Transverse colon (tissue), 4 donors: ENCODE measurements around the gene AIP. TPM values are rescaled to one million over a fixed set of nuclear protein-coding genes. Genes with fewer than 3 reads are reported as not detected.

ENCODE experiments used
- DNase-seq: peaks from one replicate; pipeline ENCODE4 v3.0.0-alpha.2; 2019
- H3K27ac ChIP-seq, 4 donors: fragments of 200-600 bp; sonication (generic); 2 replicates each; pipeline ENCODE4 v1.5.1; 2016 to 2018; ENCODE audit warnings: inconsistent platforms in 4 of 4
- H3K27me3 ChIP-seq: fragments of 200-600 bp; sonication (generic); 2 replicates; pipeline ENCODE4 v1.5.1; 2017; ENCODE audit warnings: inconsistent platforms
- H3K36me3 ChIP-seq, 4 donors: fragments of 200-600 bp; sonication (generic); 2 replicates each; pipeline ENCODE4 v1.5.1; 2017 to 2019; ENCODE audit warnings: inconsistent platforms in 4 of 4
- H3K4me1 ChIP-seq, 4 donors: fragments of 200-600 bp; sonication (generic); 2 replicates each; pipeline ENCODE4 v1.5.1; 2017 to 2020; ENCODE audit warnings: inconsistent platforms in 4 of 4
- H3K4me3 ChIP-seq, 4 donors: fragments of 200-600 bp; sonication (generic); 1 replicate in 1 of 4; 2 replicates in 3 of 4; pipeline versions ENCODE4 v1.5.1 to v1.6.1; 2017 to 2019; ENCODE audit warnings: inconsistent platforms in 4 of 4
- H3K9me3 ChIP-seq, 2 donors: fragments of 200-600 bp; sonication (generic); 2 replicates each; pipeline ENCODE4 v1.5.1; 2017 to 2019; ENCODE audit warnings: inconsistent platforms in 2 of 2
- EP300 ChIP-seq: sonication (generic); formaldehyde crosslinking; IDR thresholded peaks from one replicate; pipeline ENCODE4 v1.6.1; 2017; ENCODE audit warnings: antibody characterized with exemption, low read depth
- POLR2A ChIP-seq: fragments of 450-650 bp; IDR thresholded peaks from one replicate; pipeline ENCODE4 v1.6.1; 2016; ENCODE audit warnings: antibody characterized with exemption, mild to moderate bottlenecking, moderate library complexity
- POLR2AphosphoS5 ChIP-seq, 3 donors: sonication (generic); formaldehyde crosslinking; IDR thresholded peaks; one replicate each; pipeline ENCODE4 v1.6.1; 2016; ENCODE audit warnings: antibody characterized with exemption in 3 of 3
- WGBS, 2 donors: methylation state at CpG; one replicate each; pipeline ENCODE4 v1.1.5; 2018; ENCODE audit warnings: low coverage in 1 of 2; 5-methylcytosine and 5-hydroxymethylcytosine counted together
- in situ Hi-C, 4 donors: fragments of 200-750 bp; cut with MboI; loops; one replicate each; pipeline versions ENCODE4 v1.15.0 to v1.15.1; 2017; ENCODE audit warnings: low sequenced_read_pairs in 3 of 4, low pct_ligation_motif_present in 1 of 4, low pct_unique_long_range_greater_than_20kb in 1 of 4
- intact Hi-C: fragments of 100-400 bp; cut with DNase I; formaldehyde crosslinking; loops from one replicate; pipeline ENCODE4 v1.15.1; 2023; ENCODE audit warnings: low total_unique reads
- total RNA-seq, 4 donors: library from RNA; depleted of rRNA; stranded (reverse); fragments of >200 nt; gene quantifications; one replicate each; pipeline ENCODE4 v1.1.0, GENCODE V29; 2016
- TF ChIP-seq, protein P1 (sequence below), 5 experiments: fragments of 200-600 bp in 3 of 5; fragments of 450-650 bp in 2 of 5; sonication (generic) in 3 of 5; IDR thresholded peaks; 1 replicate in 2 of 5; 2 replicates in 3 of 5; pipeline ENCODE4 v1.5.1; 2016 to 2017; ENCODE audit warnings: antibody characterized with exemption in 5 of 5, inconsistent platforms in 3 of 5, mild to moderate bottlenecking in 2 of 5, moderate library complexity in 1 of 5

AIP gene
- 10 to 100 TPM; 32.9 to 71.5 (median 57.6) TPM for total RNA-seq

DNA sequence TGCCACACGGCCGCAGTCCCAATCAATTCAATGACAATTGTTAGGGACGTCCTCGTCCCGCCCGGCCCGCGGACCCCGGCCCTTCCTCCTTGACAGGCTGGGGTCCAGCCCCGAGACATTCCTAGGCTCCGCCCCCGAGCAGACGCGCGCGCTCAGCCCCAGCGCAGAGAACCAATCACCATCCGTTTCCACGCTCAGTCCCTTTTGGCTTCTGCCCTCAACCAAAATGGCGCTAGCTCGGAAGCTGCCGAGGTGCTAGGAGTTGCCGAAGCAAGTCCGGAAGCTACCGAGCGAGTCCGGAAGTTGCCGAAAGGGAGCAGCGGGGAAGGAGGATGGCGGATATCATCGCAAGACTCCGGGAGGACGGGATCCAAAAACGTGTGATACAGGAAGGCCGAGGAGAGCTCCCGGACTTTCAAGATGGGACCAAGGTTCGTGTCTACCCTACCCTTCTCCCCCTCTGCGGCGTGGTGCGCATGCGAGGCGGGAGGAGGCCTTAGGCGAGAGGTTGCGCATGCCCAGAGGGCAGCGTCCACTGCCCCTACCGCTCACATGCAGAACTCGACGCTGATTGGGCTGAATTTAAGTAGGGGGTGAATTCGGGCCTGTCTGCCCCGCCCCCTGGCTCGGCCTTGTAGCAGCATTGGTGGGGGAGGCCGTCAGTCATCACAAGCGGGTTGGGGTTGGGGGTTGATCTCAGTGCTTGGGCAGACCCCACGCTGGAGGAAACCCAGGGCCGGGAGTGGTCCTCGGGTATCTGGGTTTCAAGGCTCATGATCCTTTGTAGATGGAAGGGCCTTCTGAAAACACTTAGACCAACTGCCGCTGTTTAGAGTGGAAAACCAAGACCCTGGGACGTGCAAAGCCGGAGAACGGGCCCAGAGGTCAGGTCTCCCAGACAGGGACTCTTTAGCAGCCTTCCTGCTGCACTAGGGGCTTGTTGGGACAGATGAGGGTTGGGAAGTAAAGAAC is at the start of gene AIP:
Gene AIP, plus strand, starts transcription at position 200 of the 972 bp plus-strand sequence. Its CDS starts 133 bp downstream, at position 333.
- in situ Hi-C loops, result loop anchor here in 2 of 4 donors (10.0 kb wide), 1 partner anchor 88 kb away; the partner anchor contains the start of gene RAD9A (in 2 of the 2)
- Histone ChIP-seq H3K4me3 (peak within 1 kb of the TSS; percentile 40 to 62 (median 46)), H3K9me3 (no peaks in the 10 kb centered on the region), H3K4me1 (peaks cover 15 to 32% (median 25%) of the 10 kb centered on the region in 4 donors), H3K27ac (peak within 1 kb of the TSS; percentile 82 to 90 (median 90)), H3K27me3 (no peaks in the 10 kb centered on the region), H3K36me3 (peaks cover 0 to 5% (median 0%) of the 10 kb centered on the region in 4 donors)
- peak; percentile 98 for DNase-seq
- peak; percentile 62 to 79 (median 67) for TF ChIP-seq POLR2AphosphoS5 (IDR thresholded peaks at IDR 0.05)
- TF ChIP-seq, protein P1, sequence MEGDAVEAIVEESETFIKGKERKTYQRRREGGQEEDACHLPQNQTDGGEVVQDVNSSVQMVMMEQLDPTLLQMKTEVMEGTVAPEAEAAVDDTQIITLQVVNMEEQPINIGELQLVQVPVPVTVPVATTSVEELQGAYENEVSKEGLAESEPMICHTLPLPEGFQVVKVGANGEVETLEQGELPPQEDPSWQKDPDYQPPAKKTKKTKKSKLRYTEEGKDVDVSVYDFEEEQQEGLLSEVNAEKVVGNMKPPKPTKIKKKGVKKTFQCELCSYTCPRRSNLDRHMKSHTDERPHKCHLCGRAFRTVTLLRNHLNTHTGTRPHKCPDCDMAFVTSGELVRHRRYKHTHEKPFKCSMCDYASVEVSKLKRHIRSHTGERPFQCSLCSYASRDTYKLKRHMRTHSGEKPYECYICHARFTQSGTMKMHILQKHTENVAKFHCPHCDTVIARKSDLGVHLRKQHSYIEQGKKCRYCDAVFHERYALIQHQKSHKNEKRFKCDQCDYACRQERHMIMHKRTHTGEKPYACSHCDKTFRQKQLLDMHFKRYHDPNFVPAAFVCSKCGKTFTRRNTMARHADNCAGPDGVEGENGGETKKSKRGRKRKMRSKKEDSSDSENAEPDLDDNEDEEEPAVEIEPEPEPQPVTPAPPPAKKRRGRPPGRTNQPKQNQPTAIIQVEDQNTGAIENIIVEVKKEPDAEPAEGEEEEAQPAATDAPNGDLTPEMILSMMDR (IDR thresholded peaks at IDR 0.05), result peak in 3 of 5 experiments; percentile 21 to 69 (median 50)
- TF ChIP-seq EP300, result no peak
- peak; percentile 78 for TF ChIP-seq POLR2A
- intact Hi-C loops, result loop anchor here (5.0 kb wide), 1 partner anchor 81 kb away; the partner anchor contains the start of genes PPP1CA and TBC1D10C
- 0 to 10% methylated on average over 2 to 60 of the region's 60 CpGs for WGBS, 2 donors

DNA sequence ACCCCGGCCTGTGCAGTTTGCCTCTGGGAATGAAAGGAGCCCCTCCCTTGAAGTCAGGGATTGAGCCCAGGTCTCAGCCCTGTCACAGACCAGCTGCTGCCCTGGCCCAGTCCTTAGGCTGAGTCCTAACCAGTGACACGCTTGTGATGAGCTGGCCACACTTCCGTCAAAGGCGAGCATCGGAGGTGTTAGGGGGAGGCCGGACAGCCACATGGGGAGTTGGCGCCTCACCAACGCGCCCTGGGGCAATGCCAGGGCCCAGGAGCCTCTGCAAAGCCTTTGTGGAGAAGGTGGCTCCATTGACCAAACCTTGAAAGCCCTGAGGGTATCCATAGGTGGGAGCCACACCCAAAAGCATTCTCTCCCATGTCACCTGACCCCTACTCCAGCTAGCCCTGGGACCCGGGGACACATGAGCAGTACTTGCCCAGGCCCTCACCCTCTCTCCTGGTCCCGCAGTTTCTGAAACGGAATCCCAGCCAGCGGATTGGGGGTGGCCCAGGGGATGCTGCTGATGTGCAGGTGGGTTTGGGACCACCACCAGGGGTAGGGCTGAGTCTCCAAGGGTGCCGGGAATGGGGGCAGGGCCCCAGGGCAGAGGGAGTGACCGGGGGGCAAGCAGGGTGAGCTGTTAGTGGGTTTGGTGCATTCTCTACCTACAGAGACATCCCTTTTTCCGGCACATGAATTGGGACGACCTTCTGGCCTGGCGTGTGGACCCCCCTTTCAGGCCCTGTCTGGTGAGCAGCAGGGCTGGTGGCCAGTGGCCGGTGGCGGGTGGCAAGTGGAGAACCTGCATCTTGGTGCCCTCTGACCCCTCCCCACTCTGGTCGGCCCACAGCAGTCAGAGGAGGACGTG is 49.1 kb upstream of the AIP start:
- Histone ChIP-seq H3K27ac (no peak overlapping the region), H3K9me3 (no peaks in the 10 kb centered on the region), H3K27me3 (no peaks in the 10 kb centered on the region), H3K36me3 (peaks cover 0 to 20% (median 7%) of the 10 kb centered on the region in 4 donors), H3K4me1 (peaks cover 7 to 22% (median 15%) of the 10 kb centered on the region in 4 donors), H3K4me3 (no peak overlapping the region)
- in situ Hi-C loops (no loop called here), intact Hi-C loops (no loop called here)
- TF ChIP-seq POLR2A (no peak), EP300 (no peak), POLR2AphosphoS5 (IDR thresholded peaks at IDR 0.05) (no peak)
- TF ChIP-seq, protein P1 (IDR thresholded peaks at IDR 0.05), result no peak
- no peak for DNase-seq
- WGBS, 2 donors, result 80% methylated on average over 22 of the region's 22 CpGs; no CpG with 5 or more reads in 1 of the 2 donors

DNA sequence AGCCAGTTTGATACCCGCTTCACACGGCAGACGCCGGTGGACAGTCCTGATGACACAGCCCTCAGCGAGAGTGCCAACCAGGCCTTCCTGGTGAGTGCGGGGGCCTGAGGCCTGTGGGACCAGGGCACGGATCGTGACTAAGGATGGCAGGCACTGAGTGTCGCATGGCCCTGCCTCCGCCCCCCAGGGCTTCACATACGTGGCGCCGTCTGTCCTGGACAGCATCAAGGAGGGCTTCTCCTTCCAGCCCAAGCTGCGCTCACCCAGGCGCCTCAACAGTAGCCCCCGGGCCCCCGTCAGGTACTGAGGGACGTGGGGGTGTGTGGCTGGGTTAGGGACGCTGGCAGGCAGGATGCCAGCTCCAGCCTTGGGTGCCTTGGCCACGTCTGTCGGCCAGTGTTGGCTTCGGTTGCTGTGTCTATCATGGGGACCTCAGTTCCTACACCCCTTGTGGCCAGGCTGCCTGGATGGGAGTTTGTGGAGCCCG is 48.4 kb upstream of the AIP start:
- Histone ChIP-seq H3K27me3 (no peaks in the 10 kb centered on the region), H3K4me3 (no peak overlapping the region), H3K9me3 (no peaks in the 10 kb centered on the region), H3K36me3 (peaks cover 0 to 20% (median 7%) of the 10 kb centered on the region in 4 donors), H3K27ac (no peak overlapping the region), H3K4me1 (peaks cover 2 to 17% (median 10%) of the 10 kb centered on the region in 4 donors)
- DNase-seq, result no peak
- in situ Hi-C loops (no loop called here), intact Hi-C loops (no loop called here)
- 87% methylated on average over 21 of the region's 23 CpGs; no CpG with 5 or more reads in 1 of the 2 donors for WGBS, 2 donors
- no peak for TF ChIP-seq EP300
- TF ChIP-seq POLR2AphosphoS5 (IDR thresholded peaks at IDR 0.05), result no peak
- no peak for TF ChIP-seq POLR2A
- TF ChIP-seq, protein P1 (IDR thresholded peaks at IDR 0.05), result no peak
